ENCODE data around the gene SDF2L1. TPM values are rescaled to one million over a fixed set of nuclear protein-coding genes. Genes with fewer than 3 reads are reported as not detected.
A peak's percentile ranks its signal among the peaks of the same experiment; 100 is the strongest.

SDF2L1 gene
- total and polyA plus RNA-seq, 2 of the 13 experiments (the other 11 are each of a cell fraction or from before 2014, with no cell fraction given): 18.0 to 57.4 TPM

- peak; percentile 36; the same call in 1 of the 2 replicates for TF ChIP-seq MYPOP (CRISPR knock-in tag; IDR thresholded peaks at IDR 0.05)
- peak; percentile 57; the same call in 1 of the 2 replicates for TF ChIP-seq MTERF4 (CRISPR knock-in tag; IDR thresholded peaks at IDR 0.05)
- peak; percentile 55; the same call in 1 of the 2 replicates for TF ChIP-seq ZIK1 (CRISPR knock-in tag; IDR thresholded peaks at IDR 0.05; ENCODE audit: borderline replicate concordance, low read depth)
- TF ChIP-seq KAT7 (CRISPR knock-in tag; IDR thresholded peaks at IDR 0.05; ENCODE audit: borderline replicate concordance): peak; percentile 67; the same call in 1 of the 2 replicates
- peak; percentile 54; the same call in 1 of the 2 replicates for TF ChIP-seq SMAD3 (CRISPR knock-in tag; IDR thresholded peaks at IDR 0.05)
- no peak for TF ChIP-seq ZNF839 (CRISPR knock-in tag; IDR thresholded peaks at IDR 0.05; ENCODE audit: borderline replicate concordance)
- TF ChIP-seq TOPORS (CRISPR knock-in tag; IDR thresholded peaks at IDR 0.05): peak; percentile 92
- TF ChIP-seq KLF15 (CRISPR knock-in tag; IDR thresholded peaks at IDR 0.05; ENCODE audit: borderline replicate concordance): 0 out of 2 replicates have a peak, but pooled peaks have one; percentile 41
- 0 out of 2 replicates have a peak, but pooled peaks have one; percentile 53 for TF ChIP-seq ZBTB42 (CRISPR knock-in tag; IDR thresholded peaks at IDR 0.05)
- no peak for TF ChIP-seq ZNF432 (CRISPR knock-in tag; IDR thresholded peaks at IDR 0.05; ENCODE audit: borderline replicate concordance)
- peak; percentile 31; the same call in 1 of the 2 replicates for TF ChIP-seq KMT2B (CRISPR knock-in tag; IDR thresholded peaks at IDR 0.05)
- 0 out of 2 replicates have a peak, but pooled peaks have one; percentile 40 for TF ChIP-seq ZNF792 (CRISPR knock-in tag; IDR thresholded peaks at IDR 0.05)
- TF ChIP-seq HDAC2 (CRISPR knock-in tag; IDR thresholded peaks at IDR 0.05): peak; percentile 54; the same call in 1 of the 2 replicates
- TF ChIP-seq ZGPAT (CRISPR knock-in tag; IDR thresholded peaks at IDR 0.05): peak; percentile 74
- no peak for TF ChIP-seq ZNF30 (CRISPR knock-in tag; IDR thresholded peaks at IDR 0.05)
- no peak for TF ChIP-seq ZNF337 (CRISPR knock-in tag; IDR thresholded peaks at IDR 0.05; ENCODE audit: borderline replicate concordance, low read depth)
- peak; percentile 73 for TF ChIP-seq ZMYM2 (CRISPR knock-in tag; IDR thresholded peaks at IDR 0.05)
- peak; percentile 56 for TF ChIP-seq ATF7-NPFF (CRISPR knock-in tag; IDR thresholded peaks at IDR 0.05; ENCODE audit: low read depth)
- peak; percentile 64; the same call in 1 of the 2 replicates for TF ChIP-seq ZNF451 (CRISPR knock-in tag; IDR thresholded peaks at IDR 0.05)
- peak; percentile 33 for TF ChIP-seq CBX1 (IDR thresholded peaks at IDR 0.05; ENCODE audit: low read depth)
- TF ChIP-seq CEBPB (IDR thresholded peaks at IDR 0.05; ENCODE audit: borderline replicate concordance, low read depth, low read length): no peak
- no peak for TF ChIP-seq ZMAT5 (CRISPR knock-in tag; IDR thresholded peaks at IDR 0.05; ENCODE audit: borderline replicate concordance, low read depth)
- 0 out of 2 replicates have a peak, but pooled peaks have one; percentile 68 for TF ChIP-seq ZNF850 (CRISPR knock-in tag; conservative IDR thresholded peaks at IDR 0.05)
- TF ChIP-seq TMF1 (CRISPR knock-in tag; IDR thresholded peaks at IDR 0.05; ENCODE audit: low read depth): peak; percentile 53; the same call in 1 of the 2 replicates
- no peak for TF ChIP-seq HMGA1 (CRISPR knock-in tag; conservative IDR thresholded peaks at IDR 0.05)
- TF ChIP-seq GABPB1 (CRISPR knock-in tag; IDR thresholded peaks at IDR 0.05): peak; percentile 80
- TF ChIP-seq NFYC (CRISPR knock-in tag; IDR thresholded peaks at IDR 0.05): peak; percentile 62
- 0 out of 2 replicates have a peak, but pooled peaks have one; percentile 34 for TF ChIP-seq ZNF430 (CRISPR knock-in tag; IDR thresholded peaks at IDR 0.05)
Measured at GRCh38 chr22:21657360-21658032, 15.4 kb downstream of the SDF2L1 start (continued).
